Nephron progenitor cell (in vitro differentiated cells): Measurements from ENCODE around the gene TRIP4.
"Not testable (repeated sequence)": the region's sequence is repeated elsewhere in the genome, so short reads cannot be mapped to it uniquely, and the experiment has no call there.

Experiments
- DNase-seq: peaks from one replicate; pipeline ENCODE4 v3.0.0; 2021
- H3K27ac Mint-ChIP-seq: 2 replicates; pipeline ENCODE4 v1.8.0; 2021; ENCODE audit warnings: mild to moderate bottlenecking, moderate library complexity, mixed read lengths
- H3K27me3 Mint-ChIP-seq: 2 replicates; pipeline ENCODE4 v1.8.0; 2021; ENCODE audit warnings: mild to moderate bottlenecking, low read depth, mixed read lengths; ENCODE audit not compliant: poor library complexity
- H3K36me3 Mint-ChIP-seq: 2 replicates; pipeline ENCODE4 v1.8.0; 2021; ENCODE audit warnings: low read depth, mixed read lengths
- H3K4me1 Mint-ChIP-seq: 2 replicates; pipeline ENCODE4 v1.8.0; 2021; ENCODE audit warnings: mixed read lengths
- H3K4me3 Mint-ChIP-seq: 2 replicates; pipeline ENCODE4 v1.8.0; 2021; ENCODE audit warnings: mild to moderate bottlenecking, moderate library complexity, mixed read lengths
- H3K9me3 Mint-ChIP-seq: 2 replicates; pipeline ENCODE4 v1.8.0; 2021; ENCODE audit warnings: mild to moderate bottlenecking, moderate library complexity, mixed read lengths
- CTCF ChIP-seq: fragments of 200-600 bp; sonication (generic); IDR thresholded peaks from 2 replicates; pipeline ENCODE4 v1.5.0; 2021; ENCODE audit warnings: antibody characterized with exemption

The TRIP4 gene

DNA sequence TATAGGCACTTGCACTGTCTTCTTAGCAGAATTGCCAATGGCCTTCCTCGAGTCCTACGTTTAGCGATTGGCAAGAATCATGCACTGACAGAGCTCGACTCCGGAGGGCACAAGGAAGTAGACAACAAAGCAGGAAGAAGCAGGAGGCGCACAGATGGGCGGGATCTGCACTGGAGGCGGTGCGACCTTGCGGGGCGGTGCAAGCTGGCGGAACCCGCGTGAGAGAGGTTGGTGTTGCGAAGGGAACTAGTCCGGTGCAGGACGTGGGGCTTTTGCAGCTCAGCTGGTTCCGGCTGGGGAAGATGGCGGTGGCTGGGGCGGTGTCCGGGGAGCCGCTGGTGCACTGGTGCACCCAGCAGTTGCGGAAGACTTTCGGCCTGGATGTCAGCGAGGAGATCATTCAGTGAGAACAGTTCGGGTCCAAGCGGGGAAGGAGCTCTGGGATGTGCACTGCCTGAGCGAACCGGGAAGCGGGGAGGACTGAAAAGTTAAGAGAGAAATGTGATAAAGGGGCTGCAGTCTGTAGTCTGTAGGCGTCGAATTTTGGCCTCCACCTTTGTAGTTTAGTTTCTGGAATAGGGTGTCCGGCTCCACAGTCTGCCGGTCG is at the start of gene TRIP4:
TRIP4 (plus strand) TSS at position 275 of the 607 bp plus-strand sequence; CDS start at position 303, 28 bp downstream.
- DNase-seq = peak; percentile 87
- peak within 1 kb of the TSS; percentile 44 for H3K27ac Mint-ChIP-seq
- no peaks in the 10 kb centered on the region for H3K27me3 Mint-ChIP-seq
- no peak for TF ChIP-seq CTCF
- peak within 1 kb of the TSS; percentile 98 for H3K4me3 Mint-ChIP-seq
- peaks cover 38% of the 10 kb centered on the region for H3K4me1 Mint-ChIP-seq
- peaks cover 19% of the 10 kb centered on the region for H3K36me3 Mint-ChIP-seq
- peaks cover 6% of the 10 kb centered on the region for H3K9me3 Mint-ChIP-seq

DNA sequence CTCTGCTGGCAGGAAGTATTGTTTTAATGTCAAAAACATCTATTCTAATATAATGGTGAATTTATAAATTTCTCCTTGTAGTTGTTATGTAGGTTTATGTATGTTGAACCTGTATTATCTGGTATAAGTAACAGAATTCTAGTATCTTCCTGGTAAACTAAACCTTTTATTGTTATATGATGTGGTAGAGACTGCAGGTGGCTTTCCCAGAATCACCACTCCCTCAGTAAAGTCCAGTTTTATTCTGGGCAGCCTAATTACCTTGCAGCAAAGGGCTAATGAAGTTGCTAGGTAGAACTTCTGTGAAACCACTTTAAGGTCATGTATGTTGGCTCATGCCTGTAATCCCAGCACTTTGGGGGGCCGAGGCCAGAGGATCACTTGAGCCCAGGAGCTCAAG is 47.3 kb upstream of the TRIP4 start:
- H3K27ac Mint-ChIP-seq = no peak overlapping the region
- H3K36me3 Mint-ChIP-seq = peaks cover 35% of the 10 kb centered on the region
- no peak overlapping the region for H3K4me3 Mint-ChIP-seq
- H3K27me3 Mint-ChIP-seq = peaks cover 3% of the 10 kb centered on the region
- no peaks in the 10 kb centered on the region for H3K9me3 Mint-ChIP-seq
- no peak for DNase-seq
- H3K4me1 Mint-ChIP-seq = no peaks in the 10 kb centered on the region
- TF ChIP-seq CTCF = no peak

DNA sequence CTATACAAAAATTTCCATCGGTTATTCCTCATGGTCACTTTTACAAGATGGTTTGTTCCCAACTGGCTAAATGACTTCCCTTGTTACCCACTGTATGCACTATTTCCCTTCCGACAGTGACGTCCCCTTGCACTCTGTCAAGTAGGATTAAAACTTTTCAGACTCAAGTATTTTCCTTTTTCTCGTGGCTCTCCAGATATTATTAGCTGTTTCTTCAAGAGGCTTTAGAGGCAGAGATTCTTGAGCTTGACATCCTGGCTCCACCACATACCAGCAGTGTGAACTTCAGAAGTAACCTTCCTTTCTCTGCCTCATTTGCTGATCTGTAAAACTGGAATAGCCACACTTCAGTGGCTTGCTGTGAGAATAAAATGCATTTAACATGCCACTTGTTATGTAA is 45.7 kb upstream of the TRIP4 start:
- no peak overlapping the region for H3K27ac Mint-ChIP-seq
- H3K27me3 Mint-ChIP-seq = peaks cover 3% of the 10 kb centered on the region
- H3K9me3 Mint-ChIP-seq = no peaks in the 10 kb centered on the region

GRCh38 chr15:64343222-64343621 is 44.4 kb upstream of the TRIP4 start:
- Mint-ChIP-seq H3K4me1 (no peaks in the 10 kb centered on the region), H3K9me3 (no peaks in the 10 kb centered on the region), H3K4me3 (no peak overlapping the region), H3K27ac (no peak overlapping the region), H3K27me3 (peaks cover 3% of the 10 kb centered on the region), H3K36me3 (peaks cover 53% of the 10 kb centered on the region)
- DNase-seq = no peak
- no peak for TF ChIP-seq CTCF

More for the DNA sequence above, 45.7 kb upstream of the TRIP4 start:
- H3K4me3 Mint-ChIP-seq = no peak overlapping the region
- no peak for TF ChIP-seq CTCF
- DNase-seq = no peak
- H3K36me3 Mint-ChIP-seq = peaks cover 41% of the 10 kb centered on the region
- H3K4me1 Mint-ChIP-seq = no peaks in the 10 kb centered on the region

DNA sequence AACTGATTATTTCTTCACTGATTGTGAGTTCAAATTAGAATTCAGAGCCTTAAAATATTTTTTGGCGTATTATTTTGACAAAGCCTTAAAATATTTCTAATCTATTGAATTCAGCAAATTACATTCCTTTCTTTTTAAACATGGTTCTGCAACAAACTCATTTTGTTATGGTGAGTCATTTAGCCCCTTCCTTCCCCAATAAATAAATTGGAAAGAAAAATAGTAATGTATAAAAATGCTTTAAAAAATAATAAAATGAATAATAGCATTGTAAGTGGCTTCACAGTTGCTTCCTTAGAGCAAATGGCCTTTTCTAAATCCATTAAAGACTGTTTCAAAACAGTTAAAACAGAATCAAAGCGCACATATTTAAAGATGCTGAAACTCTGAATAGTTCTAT is 43.8 kb upstream of the TRIP4 start:
- no peaks in the 10 kb centered on the region for H3K4me1 Mint-ChIP-seq
- peaks cover 3% of the 10 kb centered on the region for H3K27me3 Mint-ChIP-seq
- no peak for DNase-seq
- no peak overlapping the region for H3K4me3 Mint-ChIP-seq
- no peak overlapping the region for H3K27ac Mint-ChIP-seq
- H3K36me3 Mint-ChIP-seq = peaks cover 57% of the 10 kb centered on the region
- TF ChIP-seq CTCF = no peak
- no peaks in the 10 kb centered on the region for H3K9me3 Mint-ChIP-seq

- no peak for DNase-seq
- no peaks in the 10 kb centered on the region for H3K9me3 Mint-ChIP-seq
- H3K4me1 Mint-ChIP-seq = no peaks in the 10 kb centered on the region
- H3K36me3 Mint-ChIP-seq = peaks cover 62% of the 10 kb centered on the region
- no peak overlapping the region for H3K27ac Mint-ChIP-seq
- peaks cover 3% of the 10 kb centered on the region for H3K27me3 Mint-ChIP-seq
- no peak for TF ChIP-seq CTCF
- no peak overlapping the region for H3K4me3 Mint-ChIP-seq
These were observed 42.9 kb upstream of the TRIP4 start for GRCh38 chr15:64344651-64345294.

DNA sequence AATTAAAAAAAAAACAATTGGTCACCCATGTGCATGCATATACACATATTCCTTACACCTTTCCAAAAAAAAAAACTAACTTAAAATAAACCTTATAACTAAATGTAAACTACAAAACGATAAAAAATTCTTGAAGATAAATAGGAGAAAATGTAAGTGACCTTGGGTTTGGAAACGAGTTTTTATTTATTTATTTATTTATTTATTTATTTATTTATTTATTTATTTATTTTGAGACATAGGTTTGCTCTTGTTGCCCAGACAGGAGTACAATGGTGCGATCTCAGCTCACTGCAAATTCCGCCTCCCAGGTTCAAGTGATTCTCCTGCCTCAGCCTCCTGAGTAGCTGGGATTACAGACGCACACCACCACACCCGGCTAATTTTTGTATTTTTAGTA is 41.4 kb upstream of the TRIP4 start:
- H3K4me3 Mint-ChIP-seq, H3K27ac Mint-ChIP-seq, H3K9me3 Mint-ChIP-seq, H3K27me3 Mint-ChIP-seq, DNase-seq, H3K4me1 Mint-ChIP-seq: not testable (repeated sequence)
- H3K36me3 Mint-ChIP-seq = peaks cover 62% of the 10 kb centered on the region
